GM21360 (cell line): ENCODE data around the gene CCDC134.
A peak's percentile ranks its signal among the peaks of the same experiment; 100 is the strongest.

ENCODE experiments used
- ATAC-seq: cut with Tn5 transposase; IDR thresholded peaks from one replicate; pipeline ENCODE4 v1.9.1; 2021; ENCODE audit warnings: mild to moderate bottlenecking, moderate library complexity; ENCODE audit not compliant: unreplicated experiment

The CCDC134 gene

GRCh38 chr22:41800348-41801146 is at the start of gene CCDC134:
Gene CCDC134, plus strand, starts transcription at chr22:41800679. Its CDS starts 8,212 bp downstream, at chr22:41808891.
- ATAC-seq, result peak; percentile 72

GRCh38 chr22:41752011-41752970 is 48.2 kb upstream of the CCDC134 start:
- ATAC-seq, result peak; percentile 50

- ATAC-seq, result no peak
Measured at GRCh38 chr22:41753984-41754383, 46.5 kb upstream of the CCDC134 start.

GRCh38 chr22:41757502-41757901 is 43.0 kb upstream of the CCDC134 start:
- no peak for ATAC-seq

GRCh38 chr22:41758231-41758630 is 42.2 kb upstream of the CCDC134 start:
- no peak for ATAC-seq

- no peak for ATAC-seq
Measured at GRCh38 chr22:41762980-41763779, 37.3 kb upstream of the CCDC134 start.

- no peak for ATAC-seq
Measured at GRCh38 chr22:41766476-41766875, 34.0 kb upstream of the CCDC134 start.

GRCh38 chr22:41768430-41768829 is 32.0 kb upstream of the CCDC134 start:
- no peak for ATAC-seq

GRCh38 chr22:41770715-41771468 is 29.6 kb upstream of the CCDC134 start:
- ATAC-seq, result no peak

GRCh38 chr22:41772198-41772597 is 28.3 kb upstream of the CCDC134 start:
- no peak for ATAC-seq

GRCh38 chr22:41772645-41773044 is 27.8 kb upstream of the CCDC134 start:
- ATAC-seq, result no peak

GRCh38 chr22:41775338-41775737 is 25.1 kb upstream of the CCDC134 start:
- ATAC-seq, result no peak

- ATAC-seq, result no peak
Measured at GRCh38 chr22:41775976-41776375, 24.5 kb upstream of the CCDC134 start.

- no peak for ATAC-seq
Measured at GRCh38 chr22:41776381-41776780, 24.1 kb upstream of the CCDC134 start.

- no peak for ATAC-seq
Measured at GRCh38 chr22:41777749-41778425, 22.6 kb upstream of the CCDC134 start.

GRCh38 chr22:41779929-41780505 is 20.5 kb upstream of the CCDC134 start:
- no peak for ATAC-seq

- peak; percentile 71 for ATAC-seq
Measured at GRCh38 chr22:41780746-41781505, 19.6 kb upstream of the CCDC134 start.

GRCh38 chr22:41781507-41781906 is 19.0 kb upstream of the CCDC134 start:
- ATAC-seq, result no peak

GRCh38 chr22:41782316-41782715 is 18.2 kb upstream of the CCDC134 start:
- no peak for ATAC-seq
